HG03280 (cell line): ENCODE results near the gene SMC4.
A peak's percentile ranks its signal among the peaks of the same experiment; 100 is the strongest.
"Not testable (repeated sequence)": the region's sequence is repeated elsewhere in the genome, so short reads cannot be mapped to it uniquely, and the experiment has no call there.

Experiments used
- ATAC-seq: cut with Tn5 transposase; IDR thresholded peaks from one replicate; pipeline ENCODE4 v1.9.1; 2021; ENCODE audit warnings: mild to moderate bottlenecking, moderate library complexity; ENCODE audit not compliant: unreplicated experiment

Gene SMC4

GRCh38 chr3:160444411-160444810 is 45.0 kb downstream of the SMC4 start:
- ATAC-seq, result no peak

DNA sequence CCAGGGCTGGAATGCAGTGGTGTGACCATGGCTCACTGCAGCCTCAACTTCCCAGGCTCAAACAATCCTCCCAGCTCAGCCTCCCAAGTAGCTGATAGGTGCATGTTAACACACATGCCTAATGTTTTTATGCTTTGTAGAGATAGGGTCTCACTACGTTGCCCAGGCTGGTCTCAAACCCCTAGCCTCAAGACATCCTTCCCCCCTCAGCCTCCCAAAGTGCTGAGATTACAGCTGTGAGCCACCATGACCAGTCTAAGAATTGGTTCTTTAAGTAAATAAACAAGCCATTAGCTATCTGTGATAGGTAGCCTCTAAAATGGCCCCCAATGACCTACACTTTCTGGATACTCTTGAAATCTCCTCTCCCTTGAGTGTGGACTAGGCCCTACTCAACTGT is 46.4 kb downstream of the SMC4 start:
- no peak for ATAC-seq

DNA sequence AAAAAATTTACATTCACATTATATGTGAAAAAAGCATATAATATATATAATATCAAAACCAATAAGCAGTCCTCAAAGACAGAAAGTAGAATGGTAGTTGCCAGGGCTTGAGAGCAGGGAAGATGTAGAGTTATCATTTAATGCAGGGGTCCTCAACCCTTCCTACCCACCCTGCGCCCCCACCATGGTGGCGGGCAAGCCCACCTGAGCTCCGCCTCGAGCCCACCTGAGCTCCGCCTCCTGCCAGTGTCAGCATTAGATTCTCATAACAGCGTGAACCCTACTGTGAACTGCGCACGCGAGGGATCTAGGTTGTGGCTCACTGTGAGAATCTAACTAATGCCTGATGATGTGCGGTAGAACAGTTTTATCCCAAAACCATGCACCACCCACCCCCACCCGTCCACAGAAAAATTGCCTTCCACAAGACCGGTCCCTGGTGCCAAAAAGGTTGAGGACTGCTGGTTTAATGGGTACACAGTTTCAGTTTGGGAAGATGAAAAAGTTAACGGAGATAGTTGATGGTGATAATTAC is 47.1 kb downstream of the SMC4 start:
- ATAC-seq, result no peak

DNA sequence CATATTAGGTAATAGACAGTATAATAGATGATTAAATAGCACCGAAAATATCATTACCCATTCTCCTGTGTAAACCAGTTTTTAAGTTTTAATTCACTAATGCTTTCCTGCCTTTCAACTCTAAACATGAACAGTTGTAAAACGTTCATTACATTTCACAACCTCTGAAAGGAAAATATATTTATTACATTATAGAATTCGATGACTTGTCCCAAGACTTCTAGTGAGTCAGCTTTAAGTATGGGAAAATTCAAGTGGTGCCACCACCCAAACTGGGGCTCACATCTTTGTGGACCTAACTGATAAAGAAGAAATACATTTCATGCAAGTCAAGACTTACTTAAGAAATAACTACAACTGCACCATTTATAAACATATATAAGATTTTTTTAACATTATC is 48.1 kb downstream of the SMC4 start:
- no peak for ATAC-seq

- peak; percentile 44 for ATAC-seq
Observed at GRCh38 chr3:160448845-160449635, 49.6 kb downstream of the SMC4 start.

DNA sequence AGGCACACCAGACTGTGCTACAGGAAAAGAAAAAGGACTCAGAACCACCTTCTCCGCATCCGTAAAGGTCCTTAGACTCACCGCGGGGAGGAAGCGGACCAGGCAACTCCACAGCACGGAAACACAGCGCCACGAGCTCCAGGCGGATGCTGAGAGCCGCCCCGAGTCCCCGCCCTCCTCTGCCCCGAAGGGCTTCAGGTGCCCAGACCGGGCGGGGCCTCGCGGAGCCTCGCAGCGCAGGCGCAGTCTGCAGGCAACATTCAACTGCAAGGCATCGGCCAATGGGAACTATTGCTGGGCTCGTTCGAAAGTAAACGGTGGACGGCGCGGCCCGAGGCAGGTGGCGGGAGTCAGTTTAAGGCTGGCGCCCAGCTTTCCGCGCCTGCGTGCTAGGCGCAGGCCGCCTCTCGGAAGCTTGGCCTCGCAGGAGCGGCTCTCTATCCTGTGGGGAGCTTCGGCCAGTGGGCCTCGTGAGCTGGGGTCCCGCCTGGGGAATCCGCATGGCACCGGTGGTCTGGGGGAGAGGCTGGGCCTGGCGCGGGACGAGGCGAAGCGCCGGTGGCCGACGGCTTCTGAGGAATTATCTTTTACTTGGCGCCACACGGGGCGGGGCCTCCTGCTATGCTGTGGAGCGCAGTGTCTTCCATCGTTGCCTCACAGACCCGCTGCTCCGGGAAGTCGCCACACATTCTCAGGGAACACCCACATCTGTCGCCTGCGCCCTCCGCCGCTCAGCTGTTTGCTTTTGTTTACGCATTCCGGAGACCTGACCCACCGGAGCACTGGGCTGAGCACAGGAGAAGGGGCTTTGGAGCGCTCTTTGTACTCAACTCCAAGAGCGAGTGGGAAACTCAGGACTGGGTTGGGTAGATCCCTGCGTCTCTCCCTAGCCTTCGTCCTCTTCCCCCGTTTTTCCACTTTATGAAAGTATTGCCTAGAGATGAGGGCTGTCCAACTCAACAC is 50.5 kb downstream of the SMC4 start, which contains the start of gene TRIM59:
Gene TRIM59 (minus strand): TSS at position 151 of the 963 bp plus-strand sequence. CDS start 10,603 bp downstream, outside the sequence.
- peak; percentile 98 for ATAC-seq

- ATAC-seq, result no peak
Observed at GRCh38 chr3:160450846-160451245, 51.4 kb downstream of the SMC4 start.

DNA sequence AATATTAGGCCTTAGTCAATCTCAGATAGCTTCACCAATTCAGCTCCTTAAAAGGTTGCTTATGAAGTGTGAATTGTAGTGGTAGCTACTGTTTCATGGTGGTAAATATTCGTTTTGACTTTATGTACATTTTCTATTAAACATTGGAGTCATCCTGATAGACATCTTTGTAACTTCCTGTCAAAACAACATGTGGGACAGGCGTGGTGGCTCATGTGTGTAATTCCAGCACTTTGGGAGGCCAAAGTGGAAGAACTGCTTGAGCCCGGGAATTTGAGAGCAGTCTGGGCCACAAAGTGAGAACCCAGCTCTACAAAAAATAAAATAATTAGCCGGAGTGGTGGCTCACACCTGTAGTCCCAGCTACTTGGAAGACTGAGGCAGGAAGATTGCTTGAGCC is 52.2 kb downstream of the SMC4 start:
- no peak for ATAC-seq

GRCh38 chr3:160452251-160452650 is 52.8 kb downstream of the SMC4 start:
- ATAC-seq, result not testable (repeated sequence)

- no peak for ATAC-seq
Observed at GRCh38 chr3:160454995-160455394, 55.5 kb downstream of the SMC4 start.

GRCh38 chr3:160455846-160456245 is 56.4 kb downstream of the SMC4 start:
- no peak for ATAC-seq

DNA sequence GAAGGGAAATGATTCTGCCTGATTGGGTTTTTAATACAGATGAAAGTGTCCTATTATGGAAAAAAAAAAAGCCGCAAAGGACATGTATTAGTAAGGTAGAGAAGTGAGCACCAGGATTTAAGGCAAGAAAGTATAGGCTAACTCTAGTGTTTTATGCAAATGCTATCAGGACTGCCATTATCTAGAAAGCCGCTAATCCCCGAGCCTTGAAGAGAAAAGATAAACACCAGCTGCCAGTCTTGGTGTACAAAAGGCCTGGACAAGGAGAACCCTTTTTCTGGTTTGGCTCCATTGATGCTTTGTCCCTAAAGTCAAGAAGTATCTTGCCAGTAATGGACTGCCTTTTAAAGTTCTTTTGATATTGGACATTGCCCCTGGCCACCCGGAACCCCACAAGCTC is 58.7 kb downstream of the SMC4 start:
- ATAC-seq, result no peak

- ATAC-seq, result no peak
Observed at GRCh38 chr3:160459450-160459970, 60.1 kb downstream of the SMC4 start.

- ATAC-seq, result no peak
Observed at GRCh38 chr3:160460033-160460432, 60.6 kb downstream of the SMC4 start.

GRCh38 chr3:160464321-160464720 is 64.9 kb downstream of the SMC4 start:
- no peak for ATAC-seq

GRCh38 chr3:160464971-160465370 is 65.5 kb downstream of the SMC4 start:
- ATAC-seq, result no peak

DNA sequence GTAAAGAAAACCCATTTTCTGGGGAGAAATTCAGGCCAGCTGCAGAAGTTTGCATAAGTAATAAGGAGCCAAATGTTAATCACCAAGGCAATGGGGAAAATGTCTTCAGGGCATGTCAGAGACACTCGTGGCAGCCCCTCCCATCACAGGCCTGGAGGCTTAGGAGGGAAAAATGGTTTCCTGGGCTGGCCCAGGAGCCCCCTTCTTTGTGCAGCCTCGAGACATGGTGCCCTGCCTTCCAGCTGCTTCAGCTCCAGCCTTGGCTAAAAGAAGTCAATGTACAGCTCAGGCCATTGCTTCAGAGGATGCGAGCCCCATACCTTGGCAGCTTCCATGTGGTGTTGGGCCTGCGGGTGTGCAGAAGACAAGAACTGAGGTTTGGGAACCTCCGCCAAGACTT is 70.7 kb downstream of the SMC4 start:
- no peak for ATAC-seq

DNA sequence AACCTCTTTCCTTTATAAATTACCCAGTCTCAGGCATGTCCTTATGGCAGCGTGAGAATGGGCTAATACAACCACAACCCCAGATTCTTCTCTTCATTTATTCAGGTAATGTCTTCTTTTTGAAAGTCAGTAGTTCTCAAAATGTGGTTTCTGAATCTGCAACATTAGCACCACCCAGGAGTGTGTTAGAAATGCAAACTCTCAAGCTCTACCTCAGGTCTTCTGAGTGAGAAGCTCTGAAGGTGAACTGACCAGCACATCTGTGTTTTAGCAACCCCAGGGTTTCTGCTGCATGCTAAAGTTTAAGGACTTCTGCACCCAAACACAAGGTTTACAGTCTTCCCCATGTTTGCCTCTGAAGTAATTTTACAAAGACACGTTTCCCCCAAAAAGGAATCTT is 72.4 kb downstream of the SMC4 start:
- no peak for ATAC-seq

- no peak for ATAC-seq
Observed at GRCh38 chr3:160472344-160472743, 72.9 kb downstream of the SMC4 start.

- ATAC-seq, result no peak
Observed at GRCh38 chr3:160473221-160473620, 73.8 kb downstream of the SMC4 start.

DNA sequence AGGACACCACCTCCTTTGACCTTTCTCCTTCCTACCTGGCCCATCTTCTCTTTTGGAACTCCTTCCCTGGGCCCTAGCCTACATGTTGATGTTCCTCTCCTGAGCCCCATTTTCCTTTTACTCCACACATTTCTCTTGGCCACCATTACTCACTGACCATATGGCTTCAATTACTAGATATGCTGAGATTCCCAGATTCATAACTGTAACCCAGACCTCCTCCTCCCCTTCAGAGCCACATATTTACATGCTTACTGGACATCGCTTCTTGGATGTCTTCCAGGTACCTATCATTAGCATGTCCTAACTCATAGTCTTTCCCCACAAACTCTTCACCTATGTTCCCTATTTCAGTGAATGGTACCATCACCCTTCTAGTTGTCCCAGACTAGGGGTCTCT is 74.5 kb downstream of the SMC4 start:
- no peak for ATAC-seq
